ENCODE data around the gene TUBA1C. TPM values are rescaled to one million over a fixed set of nuclear protein-coding genes. Genes with fewer than 3 reads are reported as not detected.

Gene TUBA1C
- total and polyA plus RNA-seq, 10 of the 15 experiments (the other 5 are each of a cell fraction or from before 2014, with no cell fraction given), result 285 to 1,003 (median 441) TPM

DNA sequence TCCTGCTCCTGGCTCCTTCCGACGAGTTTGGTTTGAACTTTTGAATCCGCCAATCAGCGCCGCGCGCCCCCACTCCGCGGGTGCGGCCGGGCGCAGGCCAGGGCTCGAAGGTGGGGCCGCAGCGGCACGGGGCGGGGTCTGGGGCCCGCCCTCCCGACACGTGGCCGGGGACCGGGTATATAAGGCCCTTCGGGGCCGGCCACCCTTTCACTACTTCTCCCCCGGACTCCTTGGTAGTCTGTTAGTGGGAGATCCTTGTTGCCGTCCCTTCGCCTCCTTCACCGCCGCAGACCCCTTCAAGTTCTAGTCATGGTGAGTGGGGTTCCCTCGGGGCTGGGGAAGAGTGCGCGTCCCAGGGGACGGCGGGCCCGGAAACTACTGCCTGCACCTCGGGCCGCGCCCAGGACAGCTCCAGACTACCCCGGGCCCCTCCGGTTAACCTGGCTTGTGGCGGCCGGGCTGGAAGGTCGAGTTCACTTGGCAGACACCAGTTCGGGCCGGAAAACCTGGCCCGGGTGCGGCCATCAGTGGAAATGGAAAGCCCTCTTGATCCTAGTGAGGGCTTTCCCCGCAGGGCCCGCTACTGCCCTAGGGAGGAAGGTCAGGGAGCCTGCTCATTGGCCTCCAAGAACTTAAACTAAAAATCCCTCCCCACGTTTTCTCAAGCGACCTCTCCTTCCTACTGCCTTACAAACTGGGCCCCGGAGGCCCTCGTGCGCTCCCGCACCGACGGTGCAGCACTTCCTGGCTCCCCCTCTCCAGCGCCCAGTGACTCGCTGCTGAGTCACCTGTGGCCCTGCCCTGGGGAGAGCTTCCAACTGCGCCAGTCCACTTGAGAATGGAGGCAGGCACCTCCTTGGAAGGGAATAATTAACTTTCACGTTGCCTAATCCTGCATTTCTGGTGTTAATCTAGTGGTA is at the start of gene TUBA1C (continued):
- no peak for TF ChIP-seq SREBF1 (IDR thresholded peaks at IDR 0.05; ENCODE audit: low read length)
- TF ChIP-seq, protein P1, sequence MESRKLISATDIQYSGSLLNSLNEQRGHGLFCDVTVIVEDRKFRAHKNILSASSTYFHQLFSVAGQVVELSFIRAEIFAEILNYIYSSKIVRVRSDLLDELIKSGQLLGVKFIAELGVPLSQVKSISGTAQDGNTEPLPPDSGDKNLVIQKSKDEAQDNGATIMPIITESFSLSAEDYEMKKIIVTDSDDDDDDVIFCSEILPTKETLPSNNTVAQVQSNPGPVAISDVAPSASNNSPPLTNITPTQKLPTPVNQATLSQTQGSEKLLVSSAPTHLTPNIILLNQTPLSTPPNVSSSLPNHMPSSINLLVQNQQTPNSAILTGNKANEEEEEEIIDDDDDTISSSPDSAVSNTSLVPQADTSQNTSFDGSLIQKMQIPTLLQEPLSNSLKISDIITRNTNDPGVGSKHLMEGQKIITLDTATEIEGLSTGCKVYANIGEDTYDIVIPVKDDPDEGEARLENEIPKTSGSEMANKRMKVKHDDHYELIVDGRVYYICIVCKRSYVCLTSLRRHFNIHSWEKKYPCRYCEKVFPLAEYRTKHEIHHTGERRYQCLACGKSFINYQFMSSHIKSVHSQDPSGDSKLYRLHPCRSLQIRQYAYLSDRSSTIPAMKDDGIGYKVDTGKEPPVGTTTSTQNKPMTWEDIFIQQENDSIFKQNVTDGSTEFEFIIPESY (IDR thresholded peaks at IDR 0.05), result 0 out of 2 replicates have a peak, but pooled peaks have one; percentile 15
- TF ChIP-seq, protein P2, sequence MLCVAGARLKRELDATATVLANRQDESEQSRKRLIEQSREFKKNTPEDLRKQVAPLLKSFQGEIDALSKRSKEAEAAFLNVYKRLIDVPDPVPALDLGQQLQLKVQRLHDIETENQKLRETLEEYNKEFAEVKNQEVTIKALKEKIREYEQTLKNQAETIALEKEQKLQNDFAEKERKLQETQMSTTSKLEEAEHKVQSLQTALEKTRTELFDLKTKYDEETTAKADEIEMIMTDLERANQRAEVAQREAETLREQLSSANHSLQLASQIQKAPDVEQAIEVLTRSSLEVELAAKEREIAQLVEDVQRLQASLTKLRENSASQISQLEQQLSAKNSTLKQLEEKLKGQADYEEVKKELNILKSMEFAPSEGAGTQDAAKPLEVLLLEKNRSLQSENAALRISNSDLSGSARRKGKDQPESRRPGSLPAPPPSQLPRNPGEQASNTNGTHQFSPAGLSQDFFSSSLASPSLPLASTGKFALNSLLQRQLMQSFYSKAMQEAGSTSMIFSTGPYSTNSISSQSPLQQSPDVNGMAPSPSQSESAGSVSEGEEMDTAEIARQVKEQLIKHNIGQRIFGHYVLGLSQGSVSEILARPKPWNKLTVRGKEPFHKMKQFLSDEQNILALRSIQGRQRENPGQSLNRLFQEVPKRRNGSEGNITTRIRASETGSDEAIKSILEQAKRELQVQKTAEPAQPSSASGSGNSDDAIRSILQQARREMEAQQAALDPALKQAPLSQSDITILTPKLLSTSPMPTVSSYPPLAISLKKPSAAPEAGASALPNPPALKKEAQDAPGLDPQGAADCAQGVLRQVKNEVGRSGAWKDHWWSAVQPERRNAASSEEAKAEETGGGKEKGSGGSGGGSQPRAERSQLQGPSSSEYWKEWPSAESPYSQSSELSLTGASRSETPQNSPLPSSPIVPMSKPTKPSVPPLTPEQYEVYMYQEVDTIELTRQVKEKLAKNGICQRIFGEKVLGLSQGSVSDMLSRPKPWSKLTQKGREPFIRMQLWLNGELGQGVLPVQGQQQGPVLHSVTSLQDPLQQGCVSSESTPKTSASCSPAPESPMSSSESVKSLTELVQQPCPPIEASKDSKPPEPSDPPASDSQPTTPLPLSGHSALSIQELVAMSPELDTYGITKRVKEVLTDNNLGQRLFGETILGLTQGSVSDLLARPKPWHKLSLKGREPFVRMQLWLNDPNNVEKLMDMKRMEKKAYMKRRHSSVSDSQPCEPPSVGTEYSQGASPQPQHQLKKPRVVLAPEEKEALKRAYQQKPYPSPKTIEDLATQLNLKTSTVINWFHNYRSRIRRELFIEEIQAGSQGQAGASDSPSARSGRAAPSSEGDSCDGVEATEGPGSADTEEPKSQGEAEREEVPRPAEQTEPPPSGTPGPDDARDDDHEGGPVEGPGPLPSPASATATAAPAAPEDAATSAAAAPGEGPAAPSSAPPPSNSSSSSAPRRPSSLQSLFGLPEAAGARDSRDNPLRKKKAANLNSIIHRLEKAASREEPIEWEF (IDR thresholded peaks at IDR 0.05; ENCODE audit: insufficient replicate concordance, low read depth, low read length), result no peak
- 0 out of 2 replicates have a peak, but pooled peaks have one; percentile 32 for TF ChIP-seq TCF7 (IDR thresholded peaks at IDR 0.05; ENCODE audit: borderline replicate concordance)
- TF ChIP-seq TBL1XR1 (IDR thresholded peaks at IDR 0.05; ENCODE audit: low read depth, low read length), result peak; percentile 23; the same call in 1 of the 2 replicates
- TF ChIP-seq ETV6 (conservative IDR thresholded peaks at IDR 0.05 in 1 of 2, IDR thresholded peaks at IDR 0.05 in 1 of 2; ENCODE audit: borderline replicate concordance in 1 of 2, low read depth in 1 of 2), result no peak
- TF ChIP-seq IRF4 (IDR thresholded peaks at IDR 0.05; ENCODE audit: low read depth, low read length), result no peak
- TF ChIP-seq MYB (IDR thresholded peaks at IDR 0.05; ENCODE audit: borderline replicate concordance, low read depth, low read length), result no peak
- TF ChIP-seq RELA (IDR thresholded peaks at IDR 0.05; ENCODE audit: borderline replicate concordance, partially characterized antibody), result peak; percentile 80
- TF ChIP-seq, protein P3, sequence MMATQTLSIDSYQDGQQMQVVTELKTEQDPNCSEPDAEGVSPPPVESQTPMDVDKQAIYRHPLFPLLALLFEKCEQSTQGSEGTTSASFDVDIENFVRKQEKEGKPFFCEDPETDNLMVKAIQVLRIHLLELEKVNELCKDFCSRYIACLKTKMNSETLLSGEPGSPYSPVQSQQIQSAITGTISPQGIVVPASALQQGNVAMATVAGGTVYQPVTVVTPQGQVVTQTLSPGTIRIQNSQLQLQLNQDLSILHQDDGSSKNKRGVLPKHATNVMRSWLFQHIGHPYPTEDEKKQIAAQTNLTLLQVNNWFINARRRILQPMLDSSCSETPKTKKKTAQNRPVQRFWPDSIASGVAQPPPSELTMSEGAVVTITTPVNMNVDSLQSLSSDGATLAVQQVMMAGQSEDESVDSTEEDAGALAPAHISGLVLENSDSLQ (IDR thresholded peaks at IDR 0.05), result no peak
- TF ChIP-seq, protein P4, sequence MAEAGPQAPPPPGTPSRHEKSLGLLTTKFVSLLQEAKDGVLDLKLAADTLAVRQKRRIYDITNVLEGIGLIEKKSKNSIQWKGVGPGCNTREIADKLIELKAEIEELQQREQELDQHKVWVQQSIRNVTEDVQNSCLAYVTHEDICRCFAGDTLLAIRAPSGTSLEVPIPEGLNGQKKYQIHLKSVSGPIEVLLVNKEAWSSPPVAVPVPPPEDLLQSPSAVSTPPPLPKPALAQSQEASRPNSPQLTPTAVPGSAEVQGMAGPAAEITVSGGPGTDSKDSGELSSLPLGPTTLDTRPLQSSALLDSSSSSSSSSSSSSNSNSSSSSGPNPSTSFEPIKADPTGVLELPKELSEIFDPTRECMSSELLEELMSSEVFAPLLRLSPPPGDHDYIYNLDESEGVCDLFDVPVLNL (IDR thresholded peaks at IDR 0.05; ENCODE audit: low read depth, low read length), result peak; percentile 17
- peak; percentile 99 for TF ChIP-seq PML (IDR thresholded peaks at IDR 0.05; ENCODE audit: low read length)
- TF ChIP-seq, protein P5, sequence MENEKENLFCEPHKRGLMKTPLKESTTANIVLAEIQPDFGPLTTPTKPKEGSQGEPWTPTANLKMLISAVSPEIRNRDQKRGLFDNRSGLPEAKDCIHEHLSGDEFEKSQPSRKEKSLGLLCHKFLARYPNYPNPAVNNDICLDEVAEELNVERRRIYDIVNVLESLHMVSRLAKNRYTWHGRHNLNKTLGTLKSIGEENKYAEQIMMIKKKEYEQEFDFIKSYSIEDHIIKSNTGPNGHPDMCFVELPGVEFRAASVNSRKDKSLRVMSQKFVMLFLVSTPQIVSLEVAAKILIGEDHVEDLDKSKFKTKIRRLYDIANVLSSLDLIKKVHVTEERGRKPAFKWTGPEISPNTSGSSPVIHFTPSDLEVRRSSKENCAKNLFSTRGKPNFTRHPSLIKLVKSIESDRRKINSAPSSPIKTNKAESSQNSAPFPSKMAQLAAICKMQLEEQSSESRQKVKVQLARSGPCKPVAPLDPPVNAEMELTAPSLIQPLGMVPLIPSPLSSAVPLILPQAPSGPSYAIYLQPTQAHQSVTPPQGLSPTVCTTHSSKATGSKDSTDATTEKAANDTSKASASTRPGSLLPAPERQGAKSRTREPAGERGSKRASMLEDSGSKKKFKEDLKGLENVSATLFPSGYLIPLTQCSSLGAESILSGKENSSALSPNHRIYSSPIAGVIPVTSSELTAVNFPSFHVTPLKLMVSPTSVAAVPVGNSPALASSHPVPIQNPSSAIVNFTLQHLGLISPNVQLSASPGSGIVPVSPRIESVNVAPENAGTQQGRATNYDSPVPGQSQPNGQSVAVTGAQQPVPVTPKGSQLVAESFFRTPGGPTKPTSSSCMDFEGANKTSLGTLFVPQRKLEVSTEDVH (IDR thresholded peaks at IDR 0.05; ENCODE audit: low read depth, partially characterized antibody), result no peak
- 0 out of 2 replicates have a peak, but pooled peaks have one; percentile 77 for TF ChIP-seq ZBED1 (IDR thresholded peaks at IDR 0.05; ENCODE audit: borderline replicate concordance)
- TF ChIP-seq HDGF (IDR thresholded peaks at IDR 0.05), result no peak
- no peak for TF ChIP-seq NR2C1 (IDR thresholded peaks at IDR 0.05)

Data from GM12878 (cell line).